Stimulated activated CD4-positive, alpha-beta T cell treated with anti-CD3 and anti-CD28 coated beads, TNF-alpha, amount 100 ng/mL, for 1 hour (primary cell): Measurements from ENCODE around the gene AFF4.
"Not testable (repeated sequence)": the region's sequence is repeated elsewhere in the genome, so short reads cannot be mapped to it uniquely, and the experiment has no call there.

Source experiments
- DNase-seq, 3 donors: peaks; one replicate each; pipeline ENCODE4 v3.0.0-alpha.2; 2020; ENCODE audit warnings: low read depth in 3 of 3, low spot score in 1 of 3

The AFF4 gene

DNA sequence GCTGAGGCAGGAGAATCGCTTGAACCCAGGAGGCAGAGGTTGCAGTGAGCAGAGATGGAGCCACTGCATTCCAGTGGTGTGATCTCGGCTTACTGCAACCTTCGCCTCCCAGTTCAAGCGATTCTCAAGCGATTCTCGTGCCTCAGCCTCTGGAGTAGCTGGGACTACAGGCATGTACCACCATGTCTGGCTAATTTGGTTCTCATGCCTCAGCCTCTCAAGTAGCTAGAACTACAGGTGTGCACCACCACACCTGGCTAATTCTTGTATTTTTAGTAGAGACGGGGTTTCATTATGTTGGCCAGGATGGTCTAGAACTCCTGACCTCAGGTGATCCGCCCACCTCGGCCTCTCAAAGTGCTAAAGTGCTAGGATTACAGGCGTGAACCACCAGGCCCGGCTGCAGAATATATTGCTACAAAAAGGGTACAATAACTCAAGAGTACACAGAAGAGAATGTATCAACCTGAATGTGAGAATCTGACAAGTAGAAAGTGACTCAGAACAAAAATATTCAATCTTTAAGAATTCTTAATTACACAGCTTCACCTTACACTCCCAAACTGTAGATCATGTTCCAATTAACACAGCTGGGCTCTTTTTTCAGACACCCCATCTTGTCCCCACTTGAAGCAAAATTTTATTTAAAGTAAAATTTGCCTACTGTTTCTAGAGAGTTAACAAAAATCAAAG, 2.2 kb downstream of the AFF4 start:
- not testable (repeated sequence) for DNase-seq

DNA sequence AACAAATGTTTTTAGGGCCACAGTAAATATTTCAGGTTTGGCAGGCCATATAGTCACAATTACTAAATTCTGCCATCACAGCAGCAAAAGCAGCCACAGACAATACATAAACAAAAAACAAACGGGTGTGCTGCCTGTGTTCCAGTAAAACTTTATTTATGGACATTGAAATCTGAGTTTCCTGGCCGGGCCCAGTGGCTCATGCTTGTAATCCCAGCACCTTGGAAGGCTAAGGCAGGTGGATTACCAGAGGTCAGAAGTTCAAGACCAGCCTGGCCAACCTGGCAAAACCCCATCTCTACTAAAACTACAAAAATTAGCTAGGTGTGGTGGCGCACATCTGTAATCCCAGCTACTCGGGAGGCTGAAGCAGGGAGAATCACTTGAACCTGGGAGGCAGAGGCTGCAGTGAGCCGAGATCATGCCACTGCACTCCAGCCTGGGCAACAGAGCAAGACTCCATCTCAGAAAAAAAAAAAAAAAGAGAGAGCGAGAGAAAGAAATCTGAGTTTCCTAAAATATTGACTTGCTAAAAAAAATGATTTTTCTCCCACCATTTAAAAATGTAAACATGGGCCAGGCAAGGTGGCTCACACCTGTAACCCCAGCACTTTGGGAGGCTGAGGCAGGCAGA, 7.2 kb downstream of the AFF4 start:
- not testable (repeated sequence) for DNase-seq

DNA sequence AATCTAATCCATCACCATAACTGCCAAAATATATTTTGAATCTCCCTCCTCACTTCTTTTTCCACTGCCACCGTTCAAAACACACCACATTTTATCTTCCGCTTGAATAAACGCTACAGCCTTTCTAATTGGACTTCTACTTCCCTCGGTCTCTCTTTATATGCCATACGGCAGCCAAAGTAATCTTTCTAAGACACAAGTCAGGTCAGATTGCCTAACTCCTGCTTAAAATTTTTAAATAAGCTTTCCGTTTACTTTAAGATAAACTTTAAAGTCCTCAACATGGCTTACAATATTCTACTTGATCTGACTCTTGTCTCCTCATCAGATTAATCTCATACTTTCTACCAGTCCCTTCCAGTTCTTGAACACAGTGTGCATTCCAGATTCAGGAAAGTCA, 9.7 kb downstream of the AFF4 start:
- DNase-seq = no peak

DNA sequence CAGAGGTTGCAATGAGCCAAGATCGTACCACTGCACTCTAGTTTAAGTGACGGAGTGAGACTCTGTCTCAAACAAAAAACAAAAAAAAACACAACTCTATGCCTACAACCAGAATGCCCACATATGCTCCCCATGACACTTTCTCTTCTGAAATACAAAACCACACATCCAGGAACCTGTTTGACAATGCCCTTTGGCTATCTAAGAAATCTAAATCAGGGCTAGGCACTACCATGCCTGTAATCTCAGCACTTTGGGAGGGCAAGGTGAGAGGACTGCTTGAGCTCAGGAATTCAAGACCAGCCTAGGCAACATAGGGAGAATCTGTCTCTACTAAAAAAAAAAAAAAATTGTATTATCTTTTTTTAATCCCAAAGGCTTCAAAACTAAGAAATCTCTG, 10.6 kb downstream of the AFF4 start:
- DNase-seq = no peak

DNA sequence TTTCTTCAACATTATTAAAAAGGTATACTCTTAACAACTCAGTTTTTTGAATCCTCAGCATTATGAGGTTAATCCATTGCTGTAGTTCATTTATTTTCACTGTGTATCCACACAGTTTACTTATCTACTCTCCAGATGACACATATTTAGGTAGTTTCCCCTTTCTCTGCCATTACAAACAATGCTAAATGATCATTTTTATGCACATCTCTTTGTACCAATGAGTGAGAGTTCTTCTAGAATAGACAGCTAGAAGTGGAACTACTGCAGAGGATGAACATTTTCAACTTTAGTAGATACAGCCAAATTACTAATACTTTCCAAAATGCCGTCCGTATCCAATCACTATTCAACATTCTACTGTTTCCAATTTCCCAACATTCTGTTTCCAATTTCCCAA, 11.5 kb downstream of the AFF4 start:
- DNase-seq = no peak

DNA sequence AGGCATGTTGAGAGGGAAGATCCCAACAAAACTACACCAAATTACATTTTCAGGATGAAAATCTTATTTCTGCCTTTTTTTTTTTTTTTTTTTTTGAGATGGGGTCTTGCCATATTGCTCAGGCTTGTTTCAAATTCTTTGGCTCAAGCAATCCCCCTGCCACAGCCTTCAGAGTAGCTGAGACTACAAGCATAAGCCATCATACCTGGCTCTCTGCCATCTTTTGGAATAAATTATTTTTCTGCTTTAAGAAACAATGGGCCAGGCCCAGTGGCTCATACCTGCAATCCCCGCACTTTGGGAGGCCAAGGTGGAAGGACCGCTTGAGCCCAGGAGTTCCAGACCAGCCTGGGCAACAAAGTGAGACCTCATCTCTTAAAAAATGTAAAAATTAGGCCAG, 14.3 kb downstream of the AFF4 start:
- no peak for DNase-seq

DNA sequence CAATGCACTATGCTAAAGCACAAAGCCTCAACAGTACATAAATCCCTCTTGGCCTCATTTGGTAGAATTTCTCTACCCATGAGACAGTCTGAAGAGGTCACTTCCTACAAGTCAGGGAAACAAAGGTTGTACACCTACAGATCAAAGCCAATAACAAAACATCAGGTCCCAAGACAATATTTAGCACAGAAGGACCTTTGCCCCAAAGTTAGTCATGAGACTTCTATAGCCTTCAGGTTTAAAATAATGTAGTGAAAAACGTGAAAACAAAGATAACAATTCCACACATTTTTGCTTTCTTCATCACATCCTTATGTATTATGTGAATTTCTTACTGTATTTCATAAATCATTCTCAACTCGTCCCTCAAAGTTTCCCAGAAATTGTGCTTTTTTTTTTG, 15.8 kb downstream of the AFF4 start:
- DNase-seq = no peak

DNA sequence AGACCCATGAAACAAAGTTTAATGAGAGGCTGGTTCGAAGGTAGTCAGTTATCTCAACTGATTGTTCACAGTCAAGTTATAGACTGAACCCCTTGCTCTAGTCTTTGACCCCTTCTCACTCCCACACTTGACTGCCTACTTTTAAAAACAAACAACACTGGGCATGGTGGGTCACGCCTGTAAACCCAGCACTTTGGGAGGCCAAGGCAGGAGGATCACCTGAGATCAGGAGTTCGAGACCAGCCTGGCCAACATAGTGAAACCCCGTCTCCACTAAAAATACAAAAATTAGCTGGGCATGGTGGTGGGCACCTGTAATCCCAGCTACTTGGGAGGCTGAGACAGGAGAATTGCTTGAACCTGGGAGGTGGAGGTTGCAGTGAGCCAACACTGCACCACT, 18.1 kb downstream of the AFF4 start:
- DNase-seq = not testable (repeated sequence)

DNA sequence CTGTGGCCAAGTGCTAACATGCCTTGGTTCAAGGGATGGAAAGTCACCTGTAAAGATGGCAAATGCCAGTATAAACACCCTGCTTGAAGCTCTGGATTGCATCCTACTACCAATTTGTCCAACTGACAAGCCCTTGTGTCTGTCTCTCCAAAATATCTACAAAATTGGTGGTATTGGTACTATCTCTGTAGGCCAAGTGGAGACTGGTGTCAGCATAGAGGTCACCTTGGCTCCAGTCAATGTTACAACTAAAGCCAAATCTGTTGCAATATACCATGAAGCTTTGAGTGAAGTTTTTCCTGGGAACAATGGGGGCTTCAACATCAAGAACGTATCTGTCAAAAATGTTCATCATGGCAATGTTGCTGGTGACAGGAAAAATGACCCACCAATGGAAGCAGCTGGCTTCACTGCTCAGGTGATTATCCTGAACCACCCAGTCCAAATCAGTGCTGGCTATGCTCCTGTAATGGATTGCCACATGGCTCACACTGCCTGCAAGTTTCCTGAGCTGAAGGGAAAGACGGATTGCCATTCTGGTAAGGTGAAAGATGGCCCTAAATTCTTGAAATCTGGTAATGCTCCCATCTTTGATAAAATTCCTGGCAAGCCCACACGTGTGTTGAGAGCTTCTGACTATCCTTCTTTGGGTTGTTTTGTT, 19.9 kb downstream of the AFF4 start:
- DNase-seq = no peak

DNA sequence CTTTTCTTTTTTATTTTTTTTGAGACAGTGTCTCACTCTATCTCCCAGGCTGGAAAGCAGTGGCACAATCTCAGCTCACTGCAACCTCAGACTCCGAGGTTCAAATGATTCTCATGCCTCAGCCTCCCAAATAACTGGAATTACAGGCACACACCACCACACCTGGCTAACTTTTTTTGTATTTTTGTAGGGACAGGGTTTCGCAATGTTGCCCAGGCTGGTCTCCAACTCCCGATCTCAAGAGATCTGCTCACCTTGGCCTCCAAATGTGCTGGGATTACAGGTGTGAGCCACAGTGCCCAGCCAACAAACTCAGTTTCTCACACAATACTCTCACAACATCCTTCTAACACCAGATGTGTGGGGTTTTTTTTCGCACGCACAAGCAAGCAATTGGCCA, 22.1 kb downstream of the AFF4 start:
- no peak for DNase-seq

DNA sequence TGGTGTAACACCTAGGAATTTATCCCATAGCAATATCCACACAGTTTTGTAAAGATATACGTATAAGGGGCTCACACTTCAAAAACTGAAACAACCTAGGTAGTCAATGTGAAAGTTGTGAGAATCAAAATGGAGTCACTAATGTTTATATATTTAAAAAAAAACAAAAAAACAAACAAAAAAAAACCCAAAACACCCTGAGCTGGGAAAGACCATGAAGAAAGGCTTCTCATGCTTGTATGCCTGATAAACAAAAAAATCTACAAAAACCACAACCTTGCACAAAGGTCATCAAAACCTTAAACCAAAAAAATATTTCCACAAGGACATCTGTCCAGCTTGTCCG, 35.4 kb downstream of the AFF4 start:
- DNase-seq = no peak

DNA sequence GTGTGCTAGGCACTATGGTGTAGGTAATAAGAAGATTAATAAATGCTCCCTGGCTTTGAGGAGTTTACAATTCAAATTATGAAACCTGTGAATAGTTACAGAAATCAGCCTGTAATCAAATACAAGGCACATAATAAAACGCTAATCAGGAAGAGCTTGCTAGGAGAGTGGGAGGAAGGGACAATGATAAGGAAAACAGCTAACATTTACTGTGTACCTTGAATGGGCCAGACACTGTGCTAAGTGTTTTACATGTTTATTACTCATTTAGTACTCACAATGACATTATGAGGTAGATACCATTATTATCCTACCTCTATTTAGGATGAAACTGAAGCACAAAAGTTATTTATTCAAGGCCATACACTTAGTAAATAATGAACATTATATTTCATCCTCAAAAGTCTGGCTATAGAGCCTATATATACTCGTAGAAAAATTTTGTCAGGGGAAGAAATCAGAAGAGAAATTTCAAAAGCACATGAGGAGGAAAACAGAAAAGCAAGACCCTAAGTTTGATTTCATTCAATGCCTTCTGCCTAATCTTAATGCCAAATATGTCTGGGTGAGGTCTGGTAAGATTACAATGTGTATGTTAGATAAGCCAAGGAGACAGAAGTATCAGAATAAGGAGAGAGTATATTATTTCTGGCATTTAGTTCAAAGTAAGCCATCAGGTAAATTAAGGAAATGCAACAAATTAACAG, 35.9 kb downstream of the AFF4 start:
- no peak for DNase-seq

DNA sequence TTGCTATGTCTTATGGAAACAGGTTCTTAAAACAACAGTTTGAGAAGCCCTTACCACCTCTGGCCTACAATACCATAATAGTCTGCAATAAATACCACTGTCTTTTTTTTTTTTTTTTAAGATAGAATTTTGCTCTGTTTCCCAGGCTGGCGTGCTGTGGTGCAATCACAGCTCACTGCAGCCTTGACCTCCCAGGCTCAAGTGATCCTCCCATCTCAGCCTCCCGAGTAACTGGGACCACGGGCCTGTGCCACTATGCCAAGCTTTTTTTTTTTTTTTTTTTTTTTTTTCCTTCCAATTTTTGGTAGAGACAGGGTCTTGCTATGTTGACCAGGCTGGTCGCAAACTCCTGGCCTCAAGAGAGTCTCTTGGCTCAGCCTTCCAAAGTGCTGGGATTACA, 37.0 kb downstream of the AFF4 start:
- DNase-seq = no peak

DNA sequence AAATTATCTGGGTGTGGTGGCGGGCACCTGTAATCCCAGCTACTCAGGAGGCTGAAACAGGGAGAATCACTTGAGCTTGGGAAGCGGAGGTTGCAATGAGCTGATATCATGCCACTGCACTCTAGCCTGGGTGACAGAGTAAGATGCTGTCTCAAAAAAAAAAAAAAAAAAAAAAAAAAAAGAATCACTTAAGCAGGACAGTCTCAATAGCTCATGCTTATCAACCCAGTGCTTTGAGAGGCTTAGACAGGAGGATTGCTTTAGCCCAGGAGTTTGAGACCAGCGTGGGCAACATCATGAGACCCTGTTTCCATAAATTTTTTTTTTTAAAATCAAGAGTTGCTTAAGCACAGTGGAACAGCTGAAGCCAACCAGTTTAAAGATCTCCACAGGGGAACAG, 47.3 kb downstream of the AFF4 start:
- no peak for DNase-seq

DNA sequence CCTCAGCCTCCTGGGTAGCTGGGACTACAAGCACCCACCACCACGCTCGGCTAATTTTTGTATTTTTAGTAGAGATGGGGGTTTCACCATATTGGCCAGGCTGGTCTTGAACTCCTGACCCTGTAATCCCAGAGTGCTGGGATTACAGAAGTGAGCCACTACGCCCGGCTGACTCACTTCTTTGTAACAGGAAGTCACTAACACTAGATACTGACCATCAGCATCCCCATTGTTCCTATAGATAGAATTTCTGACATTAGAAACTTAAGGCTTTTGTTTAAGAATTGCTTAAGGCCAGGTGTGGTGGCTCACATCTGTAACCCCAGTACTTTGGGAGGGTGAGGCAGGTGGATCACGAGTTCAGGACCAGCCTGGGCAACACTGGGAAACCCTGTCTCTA, 47.8 kb downstream of the AFF4 start:
- no peak for DNase-seq

DNA sequence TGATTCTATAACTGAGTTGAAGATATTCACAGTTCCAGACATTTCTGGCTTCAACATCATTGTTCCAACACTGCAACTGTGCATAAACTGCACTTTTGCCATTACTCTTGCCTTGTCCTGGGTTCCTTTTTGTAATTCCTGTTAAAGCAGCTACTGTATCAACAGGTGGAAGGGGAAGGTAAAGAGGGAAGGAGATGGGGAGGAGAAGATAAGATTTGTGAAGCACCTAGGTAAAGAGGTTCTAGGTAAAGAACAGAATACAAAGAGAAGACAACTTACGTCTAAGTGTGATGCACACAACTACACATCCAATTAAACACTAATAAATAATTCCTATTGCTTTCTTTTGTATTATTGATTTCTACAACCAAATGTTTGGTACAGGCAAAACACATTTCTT, 53.7 kb downstream of the AFF4 start:
- DNase-seq = no peak

DNA sequence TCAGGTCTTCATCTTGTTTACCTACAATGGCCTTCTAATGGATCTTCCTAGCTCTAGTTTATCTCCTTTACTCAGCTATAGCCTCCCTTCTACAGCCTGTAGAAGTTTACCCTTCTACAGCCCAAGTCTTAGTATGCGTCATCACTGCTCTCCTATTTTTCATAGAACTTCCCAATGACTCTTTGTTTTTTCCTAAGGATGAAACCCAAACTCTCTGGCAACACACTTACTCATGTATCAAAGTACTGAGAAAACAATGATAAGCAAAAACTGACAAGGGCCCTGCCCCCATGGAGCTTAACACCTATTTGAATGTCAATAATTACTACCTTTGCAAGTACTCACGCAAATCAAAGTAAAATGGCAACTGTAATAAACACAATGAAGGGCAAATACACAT, 56.3 kb downstream of the AFF4 start:
- DNase-seq = no peak

DNA sequence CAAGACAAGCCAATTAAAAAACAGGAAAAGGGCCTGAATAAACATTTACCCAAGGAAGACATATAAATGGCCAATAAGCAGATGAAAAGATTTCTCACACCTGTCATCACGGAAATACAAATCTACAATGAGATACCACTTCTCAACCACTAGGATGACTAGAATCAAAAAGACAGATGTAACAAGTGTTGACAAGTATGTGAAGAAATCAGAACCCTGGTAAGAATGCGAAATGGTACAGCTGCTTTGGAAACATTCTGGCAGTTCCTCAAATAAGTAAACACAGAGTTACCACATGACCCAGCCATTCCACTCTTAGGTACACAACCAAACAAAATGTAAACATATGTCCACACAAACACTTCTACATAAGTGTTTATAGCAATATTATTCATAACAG, 57.5 kb downstream of the AFF4 start:
- no peak for DNase-seq

DNA sequence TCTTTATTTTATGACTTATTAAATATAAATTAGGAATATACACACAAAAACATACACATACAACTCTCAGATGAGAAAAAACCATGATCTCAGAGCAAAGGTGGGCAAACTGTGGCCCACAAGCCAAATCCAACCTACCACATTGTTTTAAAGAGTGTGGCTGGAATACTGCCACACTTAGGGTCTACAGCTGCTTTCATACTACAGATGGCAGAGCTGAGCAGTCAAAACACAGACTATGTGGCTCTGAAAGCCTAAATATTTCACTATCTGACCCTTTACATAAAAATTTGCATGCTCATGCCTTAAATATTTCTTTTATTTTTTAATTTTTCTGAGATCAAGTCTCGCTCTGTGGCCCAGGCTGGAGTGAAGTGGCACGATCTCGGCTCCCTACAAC, 61.7 kb downstream of the AFF4 start:
- DNase-seq = no peak

DNA sequence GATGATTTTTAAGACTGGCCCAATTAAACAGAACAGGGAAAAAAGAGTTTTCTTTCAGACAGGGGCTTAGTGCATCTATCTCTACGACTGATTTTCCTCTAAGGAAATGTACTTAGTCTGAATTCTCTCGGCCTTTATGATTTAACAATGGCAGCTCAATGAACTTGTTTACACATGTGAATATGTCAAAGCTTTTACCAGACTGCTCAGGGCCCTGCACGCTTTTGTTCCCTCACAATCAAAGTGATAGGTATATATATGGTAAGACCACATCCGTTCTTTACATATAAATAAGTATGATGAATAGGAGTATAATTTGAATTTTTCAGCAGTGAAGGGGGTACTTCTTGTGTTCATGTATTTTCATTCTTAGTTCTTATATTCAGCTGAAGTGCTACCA, 62.4 kb downstream of the AFF4 start:
- DNase-seq = no peak

DNA sequence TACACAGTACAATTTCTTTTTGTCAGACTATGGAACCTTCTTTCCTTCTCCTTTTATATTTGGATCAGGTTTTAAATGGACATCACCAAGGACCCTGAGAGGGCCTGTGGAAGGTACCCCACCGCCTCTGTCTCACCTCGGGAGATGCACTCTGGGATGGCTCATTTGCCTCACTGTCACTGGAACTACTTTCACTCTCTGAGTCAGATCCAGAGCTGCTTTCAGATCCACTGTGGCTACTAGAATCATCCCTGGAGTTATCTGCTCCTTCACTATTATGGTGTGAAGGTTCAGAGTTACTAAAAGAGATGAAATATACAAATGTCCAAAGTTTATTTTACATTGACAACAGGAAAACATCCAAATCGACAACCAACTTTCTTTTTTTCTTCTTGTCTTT, 65.3 kb downstream of the AFF4 start:
- no peak for DNase-seq

DNA sequence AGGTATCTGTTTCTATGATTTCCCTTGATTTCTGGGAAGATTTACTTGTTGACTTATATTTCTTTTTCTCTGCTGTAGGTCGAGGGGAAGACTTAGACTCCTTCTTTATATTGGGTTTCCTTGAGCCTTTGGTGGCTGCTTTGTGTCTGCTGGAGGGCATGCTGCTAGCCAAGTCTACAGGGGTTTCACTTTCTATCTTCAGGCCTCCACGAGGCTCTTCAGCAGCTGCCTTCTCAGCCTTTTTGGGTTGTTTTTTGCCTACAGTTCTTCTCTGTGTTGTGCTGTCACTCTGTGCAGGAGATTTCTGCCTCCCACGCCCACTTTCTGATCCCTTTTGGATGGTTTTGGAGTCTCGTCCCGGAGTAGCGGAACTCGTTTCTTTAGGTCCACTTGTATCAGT, 66.7 kb downstream of the AFF4 start:
- DNase-seq = no peak
